Transverse colon (tissue), 3 donors: ENCODE results near the gene ANKRD44.

Experiments used
- EP300 ChIP-seq: sonication (generic); formaldehyde crosslinking; IDR thresholded peaks from one replicate; pipeline ENCODE4 v1.6.1; 2017; ENCODE audit warnings: antibody characterized with exemption, low read depth
- POLR2A ChIP-seq: fragments of 450-650 bp; IDR thresholded peaks from one replicate; pipeline ENCODE4 v1.6.1; 2016; ENCODE audit warnings: antibody characterized with exemption, mild to moderate bottlenecking, moderate library complexity
- TF ChIP-seq, protein P1 (sequence below), 5 experiments: fragments of 200-600 bp in 3 of 5; fragments of 450-650 bp in 2 of 5; sonication (generic) in 3 of 5; IDR thresholded peaks; 1 replicate in 2 of 5; 2 replicates in 3 of 5; pipeline ENCODE4 v1.5.1; 2016 to 2017; ENCODE audit warnings: antibody characterized with exemption in 5 of 5, inconsistent platforms in 3 of 5, mild to moderate bottlenecking in 2 of 5, moderate library complexity in 1 of 5

DNA sequence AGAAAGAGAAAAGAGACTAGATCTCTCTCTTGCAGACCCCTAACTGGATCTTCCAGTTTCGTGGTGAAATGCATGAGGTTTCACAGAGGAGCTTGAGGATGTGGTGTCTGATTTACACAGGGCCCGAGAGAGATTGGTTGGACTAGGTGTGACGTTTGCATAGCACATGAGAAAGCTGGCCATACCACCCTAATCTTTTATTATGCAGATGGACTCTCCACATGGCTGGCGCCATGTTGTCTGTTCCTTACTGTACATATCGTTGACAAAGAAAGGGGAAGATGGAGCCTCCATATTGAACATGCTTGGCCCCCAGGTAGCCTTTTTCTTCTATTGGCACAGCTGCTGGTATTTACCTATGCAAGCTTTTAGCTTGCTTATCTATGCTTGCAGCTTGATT lies 356.6 kb downstream of the ANKRD44 start:
- TF ChIP-seq, protein P1, sequence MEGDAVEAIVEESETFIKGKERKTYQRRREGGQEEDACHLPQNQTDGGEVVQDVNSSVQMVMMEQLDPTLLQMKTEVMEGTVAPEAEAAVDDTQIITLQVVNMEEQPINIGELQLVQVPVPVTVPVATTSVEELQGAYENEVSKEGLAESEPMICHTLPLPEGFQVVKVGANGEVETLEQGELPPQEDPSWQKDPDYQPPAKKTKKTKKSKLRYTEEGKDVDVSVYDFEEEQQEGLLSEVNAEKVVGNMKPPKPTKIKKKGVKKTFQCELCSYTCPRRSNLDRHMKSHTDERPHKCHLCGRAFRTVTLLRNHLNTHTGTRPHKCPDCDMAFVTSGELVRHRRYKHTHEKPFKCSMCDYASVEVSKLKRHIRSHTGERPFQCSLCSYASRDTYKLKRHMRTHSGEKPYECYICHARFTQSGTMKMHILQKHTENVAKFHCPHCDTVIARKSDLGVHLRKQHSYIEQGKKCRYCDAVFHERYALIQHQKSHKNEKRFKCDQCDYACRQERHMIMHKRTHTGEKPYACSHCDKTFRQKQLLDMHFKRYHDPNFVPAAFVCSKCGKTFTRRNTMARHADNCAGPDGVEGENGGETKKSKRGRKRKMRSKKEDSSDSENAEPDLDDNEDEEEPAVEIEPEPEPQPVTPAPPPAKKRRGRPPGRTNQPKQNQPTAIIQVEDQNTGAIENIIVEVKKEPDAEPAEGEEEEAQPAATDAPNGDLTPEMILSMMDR (IDR thresholded peaks at IDR 0.05) = no peak
- TF ChIP-seq POLR2A (no peak), EP300 (no peak)
